Neural progenitor cell (in vitro differentiated cells): ENCODE measurements around the gene OPCML. TPM values are rescaled to one million over a fixed set of nuclear protein-coding genes. Genes with fewer than 3 reads are reported as not detected.
A peak's percentile ranks its signal among the peaks of the same experiment; 100 is the strongest.

Source experiments
- DNase-seq: peaks from one replicate; pipeline ENCODE4 v3.0.0-alpha.2; 2016; ENCODE audit warnings: low spot score
- H2AFZ ChIP-seq: fragments of 200-600 bp; sonication (generic); replicated peaks from 2 replicates; pipeline ENCODE4 v1.6.1; 2016; ENCODE audit warnings: antibody characterized with exemption
- H3F3A ChIP-seq: fragments of 200-600 bp; sonication (generic); 2 replicates; pipeline ENCODE4 v1.6.1; 2016; ENCODE audit warnings: antibody characterized with exemption, low read depth
- H3K27ac ChIP-seq: fragments of 200-600 bp; sonication (generic); 2 replicates; pipeline ENCODE4 v1.5.1; 2016; ENCODE audit warnings: mild to moderate bottlenecking
- H3K27me3 ChIP-seq: fragments of 200-600 bp; sonication (generic); 2 replicates; pipeline ENCODE4 v1.6.1; 2016; ENCODE audit warnings: mild to moderate bottlenecking, moderate library complexity
- H3K36me3 ChIP-seq: fragments of 200-600 bp; sonication (generic); 2 replicates; pipeline ENCODE4 v1.5.1; 2016
- H3K4me1 ChIP-seq: fragments of 200-600 bp; sonication (generic); 2 replicates; pipeline ENCODE4 v1.6.1; 2016; ENCODE audit warnings: mixed run types
- H3K4me2 ChIP-seq: fragments of 200-600 bp; sonication (generic); 2 replicates; pipeline ENCODE4 v1.6.1; 2016
- H3K4me3 ChIP-seq: fragments of 200-600 bp; sonication (generic); 2 replicates; pipeline ENCODE4 v1.5.1; 2016
- H3K79me2 ChIP-seq: fragments of 200-600 bp; sonication (generic); 2 replicates; pipeline ENCODE4 v1.6.1; 2016; ENCODE audit warnings: low read depth
- H3K9ac ChIP-seq: fragments of 200-600 bp; sonication (generic); 2 replicates; pipeline ENCODE4 v1.6.1; 2016
- H3K9me3 ChIP-seq: fragments of 200-600 bp; sonication (generic); 2 replicates; pipeline ENCODE4 v1.5.1; 2016; ENCODE audit warnings: low read depth
- H4K20me1 ChIP-seq: fragments of 200-600 bp; sonication (generic); 2 replicates; pipeline ENCODE4 v1.6.1; 2016; ENCODE audit warnings: low read depth
- H3K27ac Mint-ChIP-seq: 3 replicates; pipeline ENCODE4 v1.8.0; 2021; ENCODE audit warnings: mixed read lengths
- H3K27me3 Mint-ChIP-seq: 2 replicates; pipeline ENCODE4 v1.8.0; 2022; ENCODE audit warnings: low read depth, mild to moderate bottlenecking, inconsistent platforms, moderate library complexity, mixed read lengths; ENCODE audit not compliant: insufficient read depth
- H3K36me3 Mint-ChIP-seq: 3 replicates; pipeline ENCODE4 v1.8.0; 2021; ENCODE audit warnings: mixed read lengths
- H3K4me1 Mint-ChIP-seq: 3 replicates; pipeline ENCODE4 v1.8.0; 2021; ENCODE audit warnings: mixed read lengths
- H3K4me3 Mint-ChIP-seq: 3 replicates; pipeline ENCODE4 v1.8.0; 2021; ENCODE audit warnings: mild to moderate bottlenecking, moderate library complexity, mixed read lengths
- H3K9me3 Mint-ChIP-seq: 3 replicates; pipeline ENCODE4 v1.8.0; 2020; ENCODE audit warnings: mixed read lengths
- CTCF ChIP-seq: fragments of 200-600 bp; sonication (generic); IDR thresholded peaks from 2 replicates; pipeline ENCODE4 v1.5.1; 2017; ENCODE audit warnings: antibody characterized with exemption, mild to moderate bottlenecking
- EZH2 ChIP-seq: fragments of 200-600 bp; sonication (generic); IDR thresholded peaks from 2 replicates; pipeline ENCODE4 v1.6.1; 2017; ENCODE audit warnings: antibody characterized with exemption, mild to moderate bottlenecking, moderate library complexity
- EZH2phosphoT487 ChIP-seq: fragments of 200-600 bp; sonication (generic); IDR thresholded peaks from 2 replicates; pipeline ENCODE4 v1.6.1; 2017; ENCODE audit warnings: antibody characterized with exemption
- total RNA-seq: library from RNA; depleted of rRNA; stranded (reverse); fragments of >200 nt; gene quantifications from 2 replicates; pipeline ENCODE4 v1.2.3, GENCODE V29; 2015; ENCODE audit warnings: low replicate concordance

The OPCML gene
- total RNA-seq, 1 donor from 2014 or later: 0.02 TPM

DNA sequence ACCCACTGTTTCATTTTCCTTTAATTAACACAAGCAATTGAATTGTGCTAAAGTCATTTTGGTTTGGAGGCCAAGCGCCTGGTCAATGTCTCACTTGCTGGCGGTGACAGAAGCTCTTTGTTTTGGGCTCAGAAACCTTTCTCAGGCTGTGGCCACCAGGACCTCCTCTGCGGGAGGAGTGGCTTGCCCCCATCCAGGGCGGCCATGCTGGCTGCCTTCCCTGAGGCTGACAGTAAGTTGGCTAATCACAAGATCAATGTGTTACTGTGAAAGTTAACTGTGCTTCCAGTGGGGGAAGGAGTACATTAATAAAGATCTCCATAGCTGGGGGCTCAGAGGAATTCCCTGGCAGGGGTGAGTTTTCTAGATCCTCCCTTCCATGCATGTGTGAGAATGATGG lies 1087.4 kb downstream of the OPCML start:
- no peaks in the 10 kb centered on the region for H3K9me3 ChIP-seq
- no peak overlapping the region for H3K4me3 Mint-ChIP-seq
- H3K79me2 ChIP-seq: no peaks in the 10 kb centered on the region
- no peak overlapping the region for H3K27ac ChIP-seq
- no peaks in the 10 kb centered on the region for H3K9me3 Mint-ChIP-seq
- H3F3A ChIP-seq: no peaks in the 10 kb centered on the region
- peaks cover 5% of the 10 kb centered on the region for H3K4me1 ChIP-seq
- H3K27ac Mint-ChIP-seq: no peak overlapping the region
- H3K9ac ChIP-seq: no peak overlapping the region
- no peaks in the 10 kb centered on the region for H3K27me3 ChIP-seq
- H2AFZ ChIP-seq: peak overlapping the region; percentile 42
- no peak for DNase-seq
- H4K20me1 ChIP-seq: no peaks in the 10 kb centered on the region
- no peak overlapping the region for H3K4me3 ChIP-seq
- H3K4me1 Mint-ChIP-seq: peaks cover 12% of the 10 kb centered on the region
- peaks cover 4% of the 10 kb centered on the region for H3K27me3 Mint-ChIP-seq
- no peaks in the 10 kb centered on the region for H3K36me3 ChIP-seq
- TF ChIP-seq EZH2 (no peak), CTCF (no peak)
- H3K4me2 ChIP-seq: no peak overlapping the region
- H3K36me3 Mint-ChIP-seq: peaks cover under 1% of the 10 kb centered on the region

GRCh38 chr11:132439711-132440255 lies 1092.5 kb downstream of the OPCML start:
- Histone ChIP-seq H3K4me2 (no peak overlapping the region), H3K4me3 (no peak overlapping the region), H2AFZ (no peak overlapping the region), H3F3A (no peaks in the 10 kb centered on the region), H3K9ac (no peak overlapping the region), H3K79me2 (no peaks in the 10 kb centered on the region), H3K36me3 (no peaks in the 10 kb centered on the region), H3K27ac (no peak overlapping the region), H3K27me3 (no peaks in the 10 kb centered on the region), H3K4me1 (peaks cover 3% of the 10 kb centered on the region), H4K20me1 (no peaks in the 10 kb centered on the region), H3K9me3 (no peaks in the 10 kb centered on the region)
- H3K4me3 Mint-ChIP-seq: peak overlapping the region; percentile 1
- no peak overlapping the region for H3K27ac Mint-ChIP-seq
- peaks cover 3% of the 10 kb centered on the region for H3K9me3 Mint-ChIP-seq
- H3K36me3 Mint-ChIP-seq: peaks cover 2% of the 10 kb centered on the region
- peaks cover 7% of the 10 kb centered on the region for H3K4me1 Mint-ChIP-seq
- peaks cover 4% of the 10 kb centered on the region for H3K27me3 Mint-ChIP-seq
- DNase-seq: no peak
- no peak for TF ChIP-seq EZH2phosphoT487
- no peak for TF ChIP-seq CTCF
- no peak for TF ChIP-seq EZH2

DNA sequence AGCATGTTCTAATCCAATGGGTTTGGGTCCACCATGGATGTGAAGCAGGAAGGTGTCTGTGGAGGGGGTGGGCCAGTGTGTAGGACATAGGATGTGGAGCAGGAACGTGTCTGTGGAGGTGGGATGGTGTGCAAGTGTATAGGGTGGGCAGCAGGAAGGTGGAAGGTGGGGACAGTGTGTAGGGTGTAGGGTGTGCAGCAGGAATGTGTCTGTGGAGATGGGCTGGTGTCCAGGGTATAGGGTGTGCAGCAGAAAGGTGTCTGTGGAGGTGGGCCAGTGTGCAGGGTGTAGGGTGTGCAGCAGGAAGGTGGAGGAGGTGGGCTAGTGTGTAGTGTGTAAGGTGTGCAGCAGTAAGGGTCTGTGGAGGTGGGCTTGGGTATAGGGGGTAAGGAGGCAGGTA lies 1093.9 kb downstream of the OPCML start:
- H3K4me1 Mint-ChIP-seq: peaks cover 7% of the 10 kb centered on the region
- Histone ChIP-seq H2AFZ (no peak overlapping the region), H3K27ac (no peak overlapping the region), H3K4me3 (no peak overlapping the region), H3K9ac (no peak overlapping the region), H3K4me1 (no peaks in the 10 kb centered on the region), H3K27me3 (no peaks in the 10 kb centered on the region), H3F3A (no peaks in the 10 kb centered on the region), H3K79me2 (no peaks in the 10 kb centered on the region), H3K36me3 (no peaks in the 10 kb centered on the region), H3K9me3 (no peaks in the 10 kb centered on the region), H4K20me1 (no peaks in the 10 kb centered on the region), H3K4me2 (no peak overlapping the region)
- peaks cover 3% of the 10 kb centered on the region for H3K9me3 Mint-ChIP-seq
- no peak overlapping the region for H3K27ac Mint-ChIP-seq
- H3K36me3 Mint-ChIP-seq: peaks cover 2% of the 10 kb centered on the region
- no peak overlapping the region for H3K4me3 Mint-ChIP-seq
- DNase-seq: no peak
- TF ChIP-seq EZH2 (no peak), EZH2phosphoT487 (no peak), CTCF (no peak)
- H3K27me3 Mint-ChIP-seq: peaks cover 4% of the 10 kb centered on the region
